A549 (cell line): ENCODE results near the gene HSD11B1.

Experiments
- POLR2A ChIP-seq: IDR thresholded peaks from 2 replicates; pipeline ENCODE4 v1.6.1; 2012; ENCODE audit warnings: mild to moderate bottlenecking, low read length
- TF ChIP-seq, protein P1 (sequence below): fragments of >200 bp; sonication (Bioruptor Twin); formaldehyde crosslinking; IDR thresholded peaks from 3 replicates; pipeline ENCODE4 v1.5.1; 2016

DNA sequence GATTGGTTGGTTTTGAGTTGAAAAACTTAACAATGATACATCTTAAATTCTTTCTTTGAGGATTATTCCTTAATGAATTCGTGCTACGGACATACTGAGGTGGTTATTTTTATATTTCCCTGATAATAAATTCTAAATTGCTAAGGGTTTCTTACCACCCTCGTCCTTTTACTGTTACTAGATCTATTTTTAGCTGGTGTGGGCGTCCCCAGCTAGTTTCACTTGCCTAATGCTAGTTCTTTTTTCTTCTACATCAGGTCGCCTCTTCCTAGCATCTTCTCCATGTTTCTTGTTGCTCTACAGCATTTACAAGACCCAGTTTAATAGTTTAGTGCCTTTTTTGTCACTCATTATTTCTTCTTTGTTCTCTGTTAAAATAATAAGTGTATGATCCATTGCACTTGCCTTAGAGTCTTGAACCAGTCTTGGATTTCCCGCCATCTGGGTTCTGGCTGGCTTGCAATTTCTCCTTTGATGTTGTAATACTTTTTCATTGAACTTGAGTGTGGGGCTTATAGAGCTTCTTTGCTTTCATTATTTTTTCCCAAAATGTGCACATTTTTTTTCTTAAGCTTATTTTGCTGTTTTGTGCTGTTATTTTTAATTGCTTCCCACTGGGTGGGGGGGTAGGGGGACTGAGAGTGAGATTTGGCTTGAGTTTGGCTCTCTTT is 677 bp upstream of the HSD11B1 start:
- TF ChIP-seq, protein P1, sequence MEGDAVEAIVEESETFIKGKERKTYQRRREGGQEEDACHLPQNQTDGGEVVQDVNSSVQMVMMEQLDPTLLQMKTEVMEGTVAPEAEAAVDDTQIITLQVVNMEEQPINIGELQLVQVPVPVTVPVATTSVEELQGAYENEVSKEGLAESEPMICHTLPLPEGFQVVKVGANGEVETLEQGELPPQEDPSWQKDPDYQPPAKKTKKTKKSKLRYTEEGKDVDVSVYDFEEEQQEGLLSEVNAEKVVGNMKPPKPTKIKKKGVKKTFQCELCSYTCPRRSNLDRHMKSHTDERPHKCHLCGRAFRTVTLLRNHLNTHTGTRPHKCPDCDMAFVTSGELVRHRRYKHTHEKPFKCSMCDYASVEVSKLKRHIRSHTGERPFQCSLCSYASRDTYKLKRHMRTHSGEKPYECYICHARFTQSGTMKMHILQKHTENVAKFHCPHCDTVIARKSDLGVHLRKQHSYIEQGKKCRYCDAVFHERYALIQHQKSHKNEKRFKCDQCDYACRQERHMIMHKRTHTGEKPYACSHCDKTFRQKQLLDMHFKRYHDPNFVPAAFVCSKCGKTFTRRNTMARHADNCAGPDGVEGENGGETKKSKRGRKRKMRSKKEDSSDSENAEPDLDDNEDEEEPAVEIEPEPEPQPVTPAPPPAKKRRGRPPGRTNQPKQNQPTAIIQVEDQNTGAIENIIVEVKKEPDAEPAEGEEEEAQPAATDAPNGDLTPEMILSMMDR: no peak
- TF ChIP-seq POLR2A: no peak
